Tibial artery (tissue), 4 donors: Measurements from ENCODE around the gene GABRP.
"Not testable (repeated sequence)": the region's sequence is repeated elsewhere in the genome, so short reads cannot be mapped to it uniquely, and the experiment has no call there.

Experiments used
- DNase-seq, 2 donors: peaks; one replicate each; pipeline ENCODE4 v3.0.0-alpha.2; 2019
- H3K27ac ChIP-seq, 2 donors: fragments of 200-600 bp; sonication (generic) in 1 of 2; 1 replicate in 1 of 2; 2 replicates in 1 of 2; pipeline ENCODE4 v1.5.1; 2018 to 2019; ENCODE audit warnings: mild to moderate bottlenecking in 1 of 2
- H3K27me3 ChIP-seq, 2 donors: fragments of 200-600 bp; sonication (generic) in 1 of 2; one replicate each; pipeline versions ENCODE4 v1.5.1 to v1.6.0; 2016 to 2019
- H3K36me3 ChIP-seq, 3 donors: fragments of 200-600 bp; sonication (generic) in 2 of 3; one replicate each; pipeline ENCODE4 v1.5.1; 2016 to 2019; ENCODE audit warnings: mild to moderate bottlenecking in 2 of 3
- H3K4me1 ChIP-seq, 4 donors: fragments of 200-600 bp; sonication (generic) in 2 of 4; 1 replicate in 3 of 4; 2 replicates in 1 of 4; pipeline ENCODE4 v1.5.1; 2016 to 2019
- H3K4me3 ChIP-seq, 2 donors: fragments of 200-600 bp; sonication (generic) in 1 of 2; 1 replicate in 1 of 2; 2 replicates in 1 of 2; pipeline ENCODE4 v1.5.1; 2018 to 2019; ENCODE audit warnings: mild to moderate bottlenecking in 2 of 2
- H3K9me3 ChIP-seq, 3 donors: fragments of 200-600 bp; sonication (generic) in 1 of 3; one replicate each; pipeline ENCODE4 v1.5.1; 2016 to 2019
- CTCF ChIP-seq, 2 experiments: fragments of 200-600 bp in 1 of 2; fragments of 450-650 bp in 1 of 2; IDR thresholded peaks; one replicate each; pipeline ENCODE4 v1.5.1; 2017 to 2019; ENCODE audit warnings: antibody characterized with exemption in 2 of 2, mild to moderate bottlenecking in 1 of 2, moderate library complexity in 1 of 2
- intact Hi-C: fragments of 100-400 bp; cut with DNase I; formaldehyde crosslinking; loops from one replicate; pipeline ENCODE4 v1.15.0; 2023; ENCODE audit warnings: low total_unique reads

Gene GABRP

GRCh38 chr5:170818232-170818631 is 34.7 kb downstream of the GABRP start:
- no peaks in the 10 kb centered on the region for H3K36me3 ChIP-seq
- no peak for TF ChIP-seq CTCF (IDR thresholded peaks at IDR 0.05)
- no peak for DNase-seq

GRCh38 chr5:170819824-170820223 is 36.3 kb downstream of the GABRP start:
- H3K27me3 ChIP-seq, result no peaks in the 10 kb centered on the region
- no peaks in the 10 kb centered on the region for H3K9me3 ChIP-seq
- no peaks in the 10 kb centered on the region for H3K36me3 ChIP-seq
- DNase-seq, result no peak
- H3K4me1 ChIP-seq, result no peaks in the 10 kb centered on the region
- no peak for TF ChIP-seq CTCF (IDR thresholded peaks at IDR 0.05)
- H3K4me3 ChIP-seq, result no peak overlapping the region
- intact Hi-C loops, result no loop called here
- no peak overlapping the region for H3K27ac ChIP-seq

More at GRCh38 chr5:170818232-170818631, 34.7 kb downstream of the GABRP start:
- H3K4me1 ChIP-seq, result no peaks in the 10 kb centered on the region
- no peak overlapping the region for H3K27ac ChIP-seq
- H3K4me3 ChIP-seq, result no peak overlapping the region
- no peaks in the 10 kb centered on the region for H3K27me3 ChIP-seq
- intact Hi-C loops, result no loop called here
- no peaks in the 10 kb centered on the region for H3K9me3 ChIP-seq

GRCh38 chr5:170821257-170821800 is 37.8 kb downstream of the GABRP start:
- no peak overlapping the region for H3K27ac ChIP-seq
- no peaks in the 10 kb centered on the region for H3K27me3 ChIP-seq
- H3K4me3 ChIP-seq, result no peak overlapping the region
- DNase-seq, result no peak
- TF ChIP-seq CTCF (IDR thresholded peaks at IDR 0.05), result no peak
- no peaks in the 10 kb centered on the region for H3K4me1 ChIP-seq
- H3K36me3 ChIP-seq, result no peaks in the 10 kb centered on the region
- intact Hi-C loops, result no loop called here
- H3K9me3 ChIP-seq, result no peaks in the 10 kb centered on the region

- no peak for DNase-seq
- no peaks in the 10 kb centered on the region for H3K27me3 ChIP-seq
- no peak for TF ChIP-seq CTCF (IDR thresholded peaks at IDR 0.05)
Observed at GRCh38 chr5:170826117-170826516, 42.6 kb downstream of the GABRP start.

GRCh38 chr5:170832241-170832640 is 48.7 kb downstream of the GABRP start:
- Histone ChIP-seq H3K36me3 (no peaks in the 10 kb centered on the region), H3K27ac (no peak overlapping the region), H3K27me3 (no peaks in the 10 kb centered on the region), H3K4me1 (no peaks in the 10 kb centered on the region), H3K4me3 (no peak overlapping the region), H3K9me3 (no peaks in the 10 kb centered on the region)
- TF ChIP-seq CTCF (IDR thresholded peaks at IDR 0.05), result no peak
- no peak for DNase-seq
- intact Hi-C loops, result no loop called here

More at GRCh38 chr5:170826117-170826516, 42.6 kb downstream of the GABRP start:
- intact Hi-C loops, result no loop called here
- H3K9me3 ChIP-seq, result no peaks in the 10 kb centered on the region
- no peak overlapping the region for H3K4me3 ChIP-seq
- H3K36me3 ChIP-seq, result no peaks in the 10 kb centered on the region
- no peak overlapping the region for H3K27ac ChIP-seq
- no peaks in the 10 kb centered on the region for H3K4me1 ChIP-seq

GRCh38 chr5:170833981-170834380 is 50.5 kb downstream of the GABRP start:
- H3K4me1 ChIP-seq, H3K4me3 ChIP-seq, H3K9me3 ChIP-seq, DNase-seq, H3K27ac ChIP-seq, intact Hi-C loops, H3K36me3 ChIP-seq, H3K27me3 ChIP-seq: not testable (repeated sequence)
